HAP-1 (cell line): ENCODE data around the gene SERTM1.
A peak's percentile ranks its signal among the peaks of the same experiment; 100 is the strongest.

Experiments used
- DNase-seq, 2 experiments: peaks; one replicate each; pipeline ENCODE4 v3.0.0-alpha.2; 2016 to 2020; ENCODE audit warnings: low spot score in 2 of 2
- H3K27me3 ChIP-seq: fragments of 250-450 bp; sonication (Bioruptor Pico); 2 replicates; pipeline ENCODE4 v1.5.1; 2020; ENCODE audit warnings: low read depth, mild to moderate bottlenecking, moderate library complexity
- H3K36me3 ChIP-seq: fragments of 250-450 bp; sonication (Bioruptor Pico); replicated peaks from 2 replicates; pipeline ENCODE4 v1.5.1; 2020; ENCODE audit warnings: mild to moderate bottlenecking
- H3K4me1 ChIP-seq: fragments of 250-450 bp; sonication (Bioruptor Pico); 2 replicates; pipeline ENCODE4 v1.5.1; 2020; ENCODE audit warnings: mild to moderate bottlenecking
- H3K4me3 ChIP-seq: fragments of 250-450 bp; sonication (Bioruptor Pico); 2 replicates; pipeline ENCODE4 v1.5.1; 2020; ENCODE audit warnings: mild to moderate bottlenecking, moderate library complexity
- H3K9me3 ChIP-seq: fragments of 250-450 bp; sonication (Bioruptor Pico); 2 replicates; pipeline ENCODE4 v1.5.1; 2020; ENCODE audit warnings: mild to moderate bottlenecking, moderate library complexity
- in situ Hi-C: fragments of 300-500 bp; cut with MboI; formaldehyde crosslinking; loops from 3 replicates; pipeline ENCODE4 v1.14.3; 2020; ENCODE audit warnings: low sequenced_read_pairs, inconsistent platforms, mixed read lengths

The SERTM1 gene

GRCh38 chr13:36718686-36719085 lies 44.9 kb downstream of the SERTM1 start:
- Histone ChIP-seq H3K4me3 (no peak overlapping the region), H3K36me3 (no peaks in the 10 kb centered on the region), H3K27me3 (0 out of 2 replicates have a peak, but pooled peaks cover 3% of the 10 kb centered on the region), H3K4me1 (no peaks in the 10 kb centered on the region), H3K9me3 (no peaks in the 10 kb centered on the region)
- in situ Hi-C loops: no loop called here
- no peak for DNase-seq

- no peak for DNase-seq
- no peaks in the 10 kb centered on the region for H3K9me3 ChIP-seq
- in situ Hi-C loops: no loop called here
- H3K4me3 ChIP-seq: no peak overlapping the region
- H3K36me3 ChIP-seq: no peaks in the 10 kb centered on the region
- H3K4me1 ChIP-seq: no peaks in the 10 kb centered on the region
- 0 out of 2 replicates have a peak, but pooled peaks cover 3% of the 10 kb centered on the region for H3K27me3 ChIP-seq
Observed at GRCh38 chr13:36724141-36724540, 50.3 kb downstream of the SERTM1 start.

GRCh38 chr13:36725936-36726335 lies 52.1 kb downstream of the SERTM1 start:
- Histone ChIP-seq H3K36me3 (no peaks in the 10 kb centered on the region), H3K9me3 (no peaks in the 10 kb centered on the region), H3K4me3 (no peak overlapping the region), H3K27me3 (0 out of 2 replicates have a peak, but pooled peaks cover 3% of the 10 kb centered on the region), H3K4me1 (no peaks in the 10 kb centered on the region)
- no peak for DNase-seq
- in situ Hi-C loops: no loop called here

- Histone ChIP-seq H3K4me3 (no peak overlapping the region), H3K36me3 (no peaks in the 10 kb centered on the region), H3K9me3 (no peaks in the 10 kb centered on the region), H3K4me1 (no peaks in the 10 kb centered on the region), H3K27me3 (no peaks in the 10 kb centered on the region)
- DNase-seq: no peak
- in situ Hi-C loops: no loop called here
Observed at GRCh38 chr13:36728006-36728405, 54.2 kb downstream of the SERTM1 start.

GRCh38 chr13:36736119-36736726 lies 62.4 kb downstream of the SERTM1 start:
- H3K4me1 ChIP-seq: no peaks in the 10 kb centered on the region
- no peak overlapping the region for H3K4me3 ChIP-seq
- peak; percentile 57 to 76 for DNase-seq
- H3K36me3 ChIP-seq: no peaks in the 10 kb centered on the region
- H3K27me3 ChIP-seq: no peaks in the 10 kb centered on the region
- no peaks in the 10 kb centered on the region for H3K9me3 ChIP-seq
- in situ Hi-C loops: loop anchor here (10.0 kb wide), 1 partner anchor 321 kb away; no protein-coding TSS in a partner anchor

GRCh38 chr13:36737524-36738083 lies 63.8 kb downstream of the SERTM1 start:
- Histone ChIP-seq H3K9me3 (no peaks in the 10 kb centered on the region), H3K4me3 (no peak overlapping the region), H3K27me3 (no peaks in the 10 kb centered on the region), H3K36me3 (no peaks in the 10 kb centered on the region), H3K4me1 (no peaks in the 10 kb centered on the region)
- no peak for DNase-seq
- in situ Hi-C loops: loop anchor here (10.0 kb wide), 1 partner anchor 323 kb away; no protein-coding TSS in a partner anchor

GRCh38 chr13:36745436-36745835 lies 71.6 kb downstream of the SERTM1 start:
- H3K4me3 ChIP-seq: no peak overlapping the region
- in situ Hi-C loops: no loop called here
- H3K4me1 ChIP-seq: no peaks in the 10 kb centered on the region
- H3K36me3 ChIP-seq: no peaks in the 10 kb centered on the region
- DNase-seq: no peak
- H3K9me3 ChIP-seq: no peaks in the 10 kb centered on the region
- H3K27me3 ChIP-seq: no peaks in the 10 kb centered on the region

- Histone ChIP-seq H3K4me3 (no peak overlapping the region), H3K27me3 (no peaks in the 10 kb centered on the region), H3K4me1 (no peaks in the 10 kb centered on the region), H3K36me3 (no peaks in the 10 kb centered on the region), H3K9me3 (no peaks in the 10 kb centered on the region)
- in situ Hi-C loops: no loop called here
- DNase-seq: no peak
Observed at GRCh38 chr13:36746051-36746450, 72.2 kb downstream of the SERTM1 start.
